Measurements from ENCODE around the gene CSMD2.

The CSMD2 gene

GRCh38 chr1:33802268-33802667 is 362.8 kb downstream of the CSMD2 start:
- no peak for DNase-seq (ENCODE audit: low read depth)
- H3K4me3 ChIP-seq (ENCODE audit: low read depth, low read length): no peak overlapping the region
- TF ChIP-seq CTCF (IDR thresholded peaks at IDR 0.05; ENCODE audit: control insufficient read depth, extremely low read depth, insufficient read depth): no peak

GRCh38 chr1:33797849-33798248 is 367.2 kb downstream of the CSMD2 start:
- no peak for TF ChIP-seq CTCF (IDR thresholded peaks at IDR 0.05; ENCODE audit: control insufficient read depth, extremely low read depth, insufficient read depth)
- no peak overlapping the region for H3K4me3 ChIP-seq (ENCODE audit: low read depth, low read length)
- DNase-seq (ENCODE audit: low read depth): no peak

- H3K4me3 ChIP-seq (ENCODE audit: low read depth, low read length): no peak overlapping the region
- DNase-seq (ENCODE audit: low read depth): no peak
- TF ChIP-seq CTCF (IDR thresholded peaks at IDR 0.05; ENCODE audit: control insufficient read depth, extremely low read depth, insufficient read depth): no peak
Observed at GRCh38 chr1:33792651-33793050, 372.4 kb downstream of the CSMD2 start.

- no peak for DNase-seq (ENCODE audit: low read depth)
- TF ChIP-seq CTCF (IDR thresholded peaks at IDR 0.05; ENCODE audit: control insufficient read depth, extremely low read depth, insufficient read depth): no peak
- no peak overlapping the region for H3K4me3 ChIP-seq (ENCODE audit: low read depth, low read length)
Observed at GRCh38 chr1:33792216-33792615, 372.8 kb downstream of the CSMD2 start.

GRCh38 chr1:33791251-33791650 is 373.8 kb downstream of the CSMD2 start:
- H3K4me3 ChIP-seq (ENCODE audit: low read depth, low read length): no peak overlapping the region
- no peak for TF ChIP-seq CTCF (IDR thresholded peaks at IDR 0.05; ENCODE audit: control insufficient read depth, extremely low read depth, insufficient read depth)
- no peak for DNase-seq (ENCODE audit: low read depth)

- no peak overlapping the region for H3K4me3 ChIP-seq (ENCODE audit: low read depth, low read length)
- DNase-seq (ENCODE audit: low read depth): no peak
- no peak for TF ChIP-seq CTCF (IDR thresholded peaks at IDR 0.05; ENCODE audit: control insufficient read depth, extremely low read depth, insufficient read depth)
Observed at GRCh38 chr1:33790577-33790976, 374.5 kb downstream of the CSMD2 start.

GRCh38 chr1:33784876-33785275 is 380.2 kb downstream of the CSMD2 start:
- no peak for TF ChIP-seq CTCF (IDR thresholded peaks at IDR 0.05; ENCODE audit: control insufficient read depth, extremely low read depth, insufficient read depth)
- DNase-seq (ENCODE audit: low read depth): no peak
- H3K4me3 ChIP-seq (ENCODE audit: low read depth, low read length): no peak overlapping the region

Measured in LNCaP clone FGC (cell line).